H9 (cell line): ENCODE results near the gene SLC25A19. TPM values are rescaled to one million over a fixed set of nuclear protein-coding genes. Genes with fewer than 3 reads are reported as not detected.
A peak's percentile ranks its signal among the peaks of the same experiment; 100 is the strongest.

ENCODE experiments used
- DNase-seq: peaks from one replicate; pipeline ENCODE4 v3.0.0-alpha.2; 2017
- H2AFZ ChIP-seq: one replicate; pipeline ENCODE4 v1.6.1; 2013; ENCODE audit warnings: mild to moderate bottlenecking, low read length, control low read depth, moderate library complexity
- H2AK5ac ChIP-seq: 2 replicates; pipeline ENCODE4 v1.6.1; 2013; ENCODE audit warnings: low read length, control low read depth, mixed read lengths; ENCODE audit not compliant: insufficient read length
- H2BK120ac ChIP-seq: one replicate; pipeline ENCODE4 v1.6.1; 2013; ENCODE audit warnings: low read depth, mild to moderate bottlenecking, low read length, control low read depth, inconsistent platforms; ENCODE audit not compliant: poor library complexity, severe bottlenecking
- H2BK12ac ChIP-seq: 2 replicates; pipeline ENCODE4 v1.6.1; 2013; ENCODE audit warnings: low read length, control low read depth, mixed read lengths, low read depth; ENCODE audit not compliant: insufficient read length
- H2BK15ac ChIP-seq: 2 replicates; pipeline ENCODE4 v1.6.1; 2013; ENCODE audit warnings: low read depth, low read length, control low read depth
- H2BK20ac ChIP-seq: one replicate; pipeline ENCODE4 v1.6.1; 2013; ENCODE audit warnings: low read depth, mild to moderate bottlenecking, low read length, control low read depth, inconsistent platforms; ENCODE audit not compliant: poor library complexity, severe bottlenecking
- H2BK5ac ChIP-seq: 2 replicates; pipeline ENCODE4 v1.6.1; 2013; ENCODE audit warnings: low read length, control low read depth, mixed read lengths; ENCODE audit not compliant: insufficient read length
- H3K14ac ChIP-seq: 2 replicates; pipeline ENCODE4 v1.6.1; 2013; ENCODE audit warnings: low read length, control low read depth; ENCODE audit not compliant: insufficient read depth
- H3K18ac ChIP-seq: 2 replicates; pipeline ENCODE4 v1.6.1; 2013; ENCODE audit warnings: low read depth, mild to moderate bottlenecking, mixed read lengths, low read length, control low read depth; ENCODE audit not compliant: insufficient read length
- H3K23ac ChIP-seq: 2 replicates; pipeline ENCODE4 v1.6.1; 2013; ENCODE audit warnings: low read length, control low read depth, mixed read lengths, low read depth; ENCODE audit not compliant: insufficient read length
- H3K23me2 ChIP-seq: 2 replicates; pipeline ENCODE4 v1.6.1; 2013; ENCODE audit warnings: low read depth, mild to moderate bottlenecking, mixed read lengths, low read length, control low read depth; ENCODE audit not compliant: insufficient read length, poor library complexity, severe bottlenecking
- H3K27ac ChIP-seq: 2 replicates; pipeline ENCODE4 v1.5.1; 2013; ENCODE audit warnings: low read length, control low read depth, mixed read lengths, low read depth; ENCODE audit not compliant: insufficient read length
- H3K27me3 ChIP-seq: 2 replicates; pipeline ENCODE4 v1.6.1; 2013; ENCODE audit warnings: low read length, control low read depth, inconsistent platforms; ENCODE audit not compliant: insufficient read depth
- H3K4ac ChIP-seq: 2 replicates; pipeline ENCODE4 v1.6.1; 2013; ENCODE audit warnings: low read depth, mild to moderate bottlenecking, control low read depth, inconsistent platforms, low read length, moderate library complexity
- H3K4me1 ChIP-seq: 2 replicates; pipeline ENCODE4 v1.6.1; 2013; ENCODE audit warnings: low read length, control low read depth, inconsistent platforms; ENCODE audit not compliant: insufficient read depth
- H3K4me2 ChIP-seq: 2 replicates; pipeline ENCODE4 v1.6.1; 2013; ENCODE audit warnings: low read length, control low read depth, mixed read lengths; ENCODE audit not compliant: insufficient read length, insufficient read depth
- H3K56ac ChIP-seq: 2 replicates; pipeline ENCODE4 v1.6.1; 2013; ENCODE audit warnings: low read depth, mild to moderate bottlenecking, mixed read lengths, low read length, control low read depth; ENCODE audit not compliant: insufficient read length
- H3K79me1 ChIP-seq: 2 replicates; pipeline ENCODE4 v1.6.1; 2013; ENCODE audit warnings: low read depth, mild to moderate bottlenecking, moderate library complexity, low read length, control low read depth, inconsistent platforms; ENCODE audit not compliant: insufficient read depth, poor library complexity, severe bottlenecking
- H3K79me2 ChIP-seq: 2 replicates; pipeline ENCODE4 v1.6.1; 2013; ENCODE audit warnings: low read length, control low read depth, inconsistent platforms; ENCODE audit not compliant: insufficient read depth
- H3K9ac ChIP-seq: 2 replicates; pipeline ENCODE4 v1.6.1; 2013; ENCODE audit warnings: low read length, control low read depth, mixed read lengths; ENCODE audit not compliant: insufficient read length; ENCODE audit errors: extremely low read depth
- H3K9me3 ChIP-seq: one replicate; pipeline ENCODE4 v1.6.1; 2013; ENCODE audit warnings: low read depth, low read length, inconsistent platforms; ENCODE audit not compliant: control insufficient read depth
- H3T11ph ChIP-seq: one replicate; pipeline ENCODE4 v1.6.1; 2013; ENCODE audit warnings: mild to moderate bottlenecking, low read length, control low read depth, inconsistent platforms
- H4K20me1 ChIP-seq: one replicate; pipeline ENCODE4 v1.6.1; 2013; ENCODE audit not compliant: control insufficient read depth, insufficient read length, insufficient read depth
- H4K5ac ChIP-seq: 2 replicates; pipeline ENCODE4 v1.6.1; 2013; ENCODE audit warnings: low read depth, mild to moderate bottlenecking, mixed read lengths, low read length, control low read depth; ENCODE audit not compliant: insufficient read length
- H4K8ac ChIP-seq: replicated peaks from 2 replicates; pipeline ENCODE4 v1.6.1; 2013; ENCODE audit warnings: low read length, control low read depth, mixed read lengths, low read depth; ENCODE audit not compliant: insufficient read length
- H4K91ac ChIP-seq: 2 replicates; pipeline ENCODE4 v1.6.1; 2013; ENCODE audit warnings: low read depth, mild to moderate bottlenecking, moderate library complexity, mixed read lengths, low read length, control low read depth; ENCODE audit not compliant: insufficient read length
- H3K27ac Mint-ChIP-seq, 3 experiments: 2 replicates in 2 of 3; 3 replicates in 1 of 3; pipeline ENCODE4 v1.8.0; 2020 to 2021; ENCODE audit warnings: mixed read lengths in 3 of 3, mild to moderate bottlenecking in 1 of 3, moderate library complexity in 1 of 3
- H3K27me3 Mint-ChIP-seq: 2 replicates; pipeline ENCODE4 v1.8.0; 2021; ENCODE audit warnings: low read depth, mild to moderate bottlenecking, moderate library complexity, mixed read lengths
- H3K36me3 Mint-ChIP-seq, 3 experiments: 2 replicates in 2 of 3; 3 replicates in 1 of 3; pipeline ENCODE4 v1.8.0; 2020 to 2021; ENCODE audit warnings: low read depth in 3 of 3, mixed read lengths in 3 of 3; ENCODE audit not compliant: insufficient read depth in 1 of 3
- H3K4me1 Mint-ChIP-seq, 2 experiments: 2 replicates each; pipeline ENCODE4 v1.8.0; 2020; ENCODE audit warnings: mixed read lengths in 2 of 2
- H3K4me3 Mint-ChIP-seq, 2 experiments: 2 replicates in 1 of 2; 3 replicates in 1 of 2; pipeline ENCODE4 v1.8.0; 2020 to 2021; ENCODE audit warnings: mild to moderate bottlenecking in 2 of 2, mixed read lengths in 2 of 2, moderate library complexity in 1 of 2
- H3K9me3 Mint-ChIP-seq, 2 experiments: 2 replicates in 1 of 2; 3 replicates in 1 of 2; pipeline ENCODE4 v1.8.0; 2020; ENCODE audit warnings: mild to moderate bottlenecking in 2 of 2, mixed read lengths in 2 of 2, moderate library complexity in 1 of 2
- CTCF ChIP-seq: fragments of 200-600 bp; sonication (generic); conservative IDR thresholded peaks from 3 replicates; pipeline ENCODE4 v1.8.0; 2021; ENCODE audit warnings: antibody characterized with exemption, mild to moderate bottlenecking
- WGBS: extraction: QIAGEN DNeasy Blood & Tissue Kit; methylation state at CpG from one replicate; pipeline ENCODE4 v1.1.7; 2013; ENCODE audit warnings: missing lambda C conversion rate, low lambda C conversion rate, mixed read lengths; ENCODE audit not compliant: insufficient read length; ENCODE audit errors: extremely low coverage; 5-methylcytosine and 5-hydroxymethylcytosine counted together
- total RNA-seq: library from RNA; stranded (reverse); gene quantifications from 2 replicates; pipeline ENCODE4 v1.2.1, GENCODE V29; 2021

Gene SLC25A19
- total RNA-seq, 1 experiment from 2014 or later = 24.2 TPM

GRCh38 chr17:75241143-75241430, 48.1 kb downstream of the SLC25A19 start:
- Histone ChIP-seq H4K5ac (no peak overlapping the region), H3K23ac (no peak overlapping the region), H3T11ph (no peak overlapping the region), H4K8ac (no peak overlapping the region), H3K4ac (no peak overlapping the region), H3K4me1 (no peaks in the 10 kb centered on the region), H3K79me2 (no peaks in the 10 kb centered on the region), H2AK5ac (no peak overlapping the region), H2BK120ac (no peak overlapping the region), H2BK15ac (no peak overlapping the region), H3K4me2 (no peak overlapping the region), H3K14ac (no peak overlapping the region), H4K91ac (no peak overlapping the region), H3K27ac (no peak overlapping the region), H2BK12ac (no peak overlapping the region), H3K79me1 (no peaks in the 10 kb centered on the region), H3K27me3 (no peaks in the 10 kb centered on the region), H2BK20ac (no peak overlapping the region), H3K18ac (no peak overlapping the region), H3K56ac (no peak overlapping the region), H4K20me1 (peaks cover 4% of the 10 kb centered on the region), H3K23me2 (no peaks in the 10 kb centered on the region), H2BK5ac (no peak overlapping the region), H2AFZ (no peak overlapping the region), H3K9me3 (no peaks in the 10 kb centered on the region), H3K9ac (no peak overlapping the region)
- peaks cover 8 to 15% of the 10 kb centered on the region in 2 experiments for H3K4me1 Mint-ChIP-seq
- WGBS = no CpG with 5 or more reads among the region's 7 CpGs
- H3K36me3 Mint-ChIP-seq = peaks cover 37 to 86% (median 84%) of the 10 kb centered on the region in 3 experiments; a peak in 6 of 7 replicates
- no peak for TF ChIP-seq CTCF
- H3K27me3 Mint-ChIP-seq = no peaks in the 10 kb centered on the region
- H3K9me3 Mint-ChIP-seq = no peaks in the 10 kb centered on the region
- H3K4me3 Mint-ChIP-seq = no peak overlapping the region
- DNase-seq = no peak
- peak overlapping the region in 2 of 3 experiments; percentile 81 to 86; a peak in 2 of 7 replicates for H3K27ac Mint-ChIP-seq
